HCT116 (cell line): Measurements from ENCODE around the gene RHEB. TPM values are rescaled to one million over a fixed set of nuclear protein-coding genes. Genes with fewer than 3 reads are reported as not detected.

ENCODE experiments used
- ATAC-seq: fragments of 200-7000 bp; cut with Tn5 transposase; 2 replicates; pipeline ENCODE4 v1.9.1; 2020; ENCODE audit warnings: mild to moderate bottlenecking, moderate library complexity
- BruUV-seq: library from RNA; stranded (reverse); fragments of 400-500 nt; replicated peaks from 2 replicates; lab custom pipeline; 2021; lab: Mats Ljungman, UMichigan
- CTCF ChIA-PET: fragments of 300-600 bp; sonication (Branson Sonifier 250); formaldehyde crosslinking; loops from one replicate; lab custom pipeline; 2021; ENCODE audit warnings: antibody characterized with exemption; lab: Charles Lee
- POLR2A ChIA-PET: fragments of 300-600, 350-600 bp; sonication (Branson Sonifier 250); formaldehyde crosslinking; loops from one replicate; lab custom pipeline; 2021; ENCODE audit warnings: antibody characterized with exemption; lab: Charles Lee
- RAD21 ChIA-PET, 2 experiments: fragments of 300-600 bp; sonication (Branson Sonifier 250); formaldehyde crosslinking; loops; one replicate each; lab custom pipeline; 2023; ENCODE audit warnings: low total read pairs in 2 of 2; ENCODE audit not compliant: uncharacterized antibody in 2 of 2, unreplicated experiment in 2 of 2, low non-redundant PET in 1 of 2; lab: Charles Lee
- DNase-seq: peaks from one replicate; pipeline ENCODE4 v3.0.0-alpha.2; 2010; ENCODE audit warnings: low read depth, low spot score
- H2AFZ ChIP-seq: fragments of 200-600 bp; shearing (Covaris generic), sonication (generic); 2 replicates; pipeline ENCODE4 v1.6.1; 2017; ENCODE audit warnings: low read depth, mixed run types, mixed read lengths, antibody characterized with exemption, low read length; ENCODE audit not compliant: poor library complexity, severe bottlenecking
- H3K27ac ChIP-seq: 2 replicates; pipeline ENCODE4 v1.5.1; 2012; ENCODE audit warnings: low read depth, low read length
- H3K27me3 ChIP-seq: fragments of 200-600 bp; sonication (generic); 2 replicates; pipeline ENCODE4 v1.6.1; 2016; ENCODE audit warnings: mixed run types, low read length, mixed read lengths; ENCODE audit not compliant: insufficient read depth
- H3K36me3 ChIP-seq, 2 experiments: fragments of 200-500 bp in 1 of 2; fragments of 200-600 bp in 1 of 2; sonication (Bioruptor generic) in 1 of 2; sonication (generic) in 1 of 2; 2 replicates each; pipeline versions ENCODE4 v1.5.1 to v1.6.1; 2014 to 2016; ENCODE audit warnings: low read length in 2 of 2, inconsistent platforms in 1 of 2, mixed read lengths in 1 of 2, mixed run types in 1 of 2; ENCODE audit not compliant: insufficient read depth in 2 of 2, control insufficient read depth in 1 of 2
- H3K4me1 ChIP-seq, 2 experiments: fragments of 200-600 bp in 1 of 2; sonication (generic) in 1 of 2; 2 replicates each; pipeline versions ENCODE4 v1.5.1 to v1.6.1; 2012 to 2017; ENCODE audit warnings: low read length in 2 of 2, inconsistent platforms in 1 of 2, mild to moderate bottlenecking in 1 of 2, mixed read lengths in 1 of 2, mixed run types in 1 of 2, moderate library complexity in 1 of 2; ENCODE audit not compliant: insufficient read depth in 2 of 2, control insufficient read depth in 1 of 2
- H3K4me2 ChIP-seq: fragments of 200-600 bp; sonication (generic); 2 replicates; pipeline ENCODE4 v1.6.1; 2017; ENCODE audit warnings: mixed run types, low read length, mixed read lengths
- H3K4me3 ChIP-seq, 2 experiments: fragments of 200-600 bp in 1 of 2; sonication (generic) in 1 of 2; replicated peaks in 1 of 2; 2 replicates each; pipeline ENCODE4 v1.5.1; 2011 to 2016; ENCODE audit warnings: low read length in 2 of 2, control low read depth in 1 of 2, low read depth in 1 of 2, mild to moderate bottlenecking in 1 of 2, mixed read lengths in 1 of 2, mixed run types in 1 of 2
- H3K79me2 ChIP-seq: fragments of 200-600 bp; sonication (generic); 2 replicates; pipeline ENCODE4 v1.6.1; 2017; ENCODE audit warnings: mild to moderate bottlenecking, mixed run types, low read length, moderate library complexity, mixed read lengths; ENCODE audit not compliant: insufficient read depth
- H3K9ac ChIP-seq: fragments of 200-600 bp; sonication (generic); 2 replicates; pipeline ENCODE4 v1.6.1; 2016; ENCODE audit warnings: low read length, mixed read lengths
- H3K9me2 ChIP-seq: fragments of 200-600 bp; sonication (generic), shearing (Covaris generic); 2 replicates; pipeline ENCODE4 v1.6.1; 2017; ENCODE audit warnings: mixed run types, mild to moderate bottlenecking, moderate library complexity; ENCODE audit not compliant: insufficient read depth
- H3K9me3 ChIP-seq, 2 experiments: fragments of 200-500 bp in 1 of 2; fragments of 200-600 bp in 1 of 2; sonication (Bioruptor generic) in 1 of 2; sonication (generic) in 1 of 2; 2 replicates each; pipeline ENCODE4 v1.6.1; 2014 to 2017; ENCODE audit warnings: low read length in 2 of 2, mixed read lengths in 2 of 2, inconsistent platforms in 1 of 2, low read depth in 1 of 2, mild to moderate bottlenecking in 1 of 2, mixed run types in 1 of 2, moderate library complexity in 1 of 2; ENCODE audit not compliant: control insufficient read depth in 1 of 2, insufficient read depth in 1 of 2
- H4K20me1 ChIP-seq: fragments of 200-600 bp; sonication (generic), shearing (Covaris generic); 2 replicates; pipeline ENCODE4 v1.6.1; 2017; ENCODE audit warnings: mixed run types, mild to moderate bottlenecking, moderate library complexity; ENCODE audit not compliant: insufficient read depth
- ATF3 ChIP-seq: IDR thresholded peaks from 2 replicates; pipeline ENCODE4 v1.6.1; 2012
- EGR1 ChIP-seq: IDR thresholded peaks from 2 replicates; pipeline ENCODE4 v1.6.1; 2012; ENCODE audit warnings: low read depth
- EZH2 ChIP-seq: fragments of 200-600 bp; sonication (generic); IDR thresholded peaks from 2 replicates; pipeline ENCODE4 v1.6.1; 2017; ENCODE audit warnings: antibody characterized with exemption, mixed run types
- EZH2phosphoT487 ChIP-seq: fragments of 200-600 bp; IDR thresholded peaks from 2 replicates; pipeline ENCODE4 v1.6.1; 2018; ENCODE audit warnings: antibody characterized with exemption, borderline replicate concordance
- JUND ChIP-seq: IDR thresholded peaks from 2 replicates; pipeline ENCODE4 v1.6.1; 2012
- MAX ChIP-seq: IDR thresholded peaks from 2 replicates; pipeline ENCODE4 v1.6.1; 2012
- POLR2A ChIP-seq: IDR thresholded peaks from 2 replicates; pipeline ENCODE4 v1.7.0; 2011; ENCODE audit warnings: borderline replicate concordance; ENCODE audit not compliant: insufficient read depth, insufficient read length; ENCODE audit errors: extremely low read depth
- POLR2AphosphoS5 ChIP-seq: IDR thresholded peaks from 2 replicates; pipeline ENCODE4 v1.6.1; 2011; ENCODE audit warnings: mild to moderate bottlenecking, low read depth, low read length, moderate library complexity
- REST ChIP-seq: IDR thresholded peaks from 2 replicates; pipeline ENCODE4 v1.6.1; 2012; ENCODE audit warnings: low read depth
- SIN3A ChIP-seq: IDR thresholded peaks from 2 replicates; pipeline ENCODE4 v1.6.1; 2012; ENCODE audit warnings: low read depth
- SP1 ChIP-seq: IDR thresholded peaks from 2 replicates; pipeline ENCODE4 v1.6.1; 2012; ENCODE audit warnings: low read depth
- SRF ChIP-seq: IDR thresholded peaks from 2 replicates; pipeline ENCODE4 v1.6.1; 2012; ENCODE audit warnings: low read depth
- TCF7L2 ChIP-seq: IDR thresholded peaks from 2 replicates; pipeline ENCODE4 v1.7.0; 2011; ENCODE audit warnings: borderline replicate concordance, inconsistent platforms; ENCODE audit not compliant: insufficient read depth, insufficient read length; ENCODE audit errors: extremely low read depth
- YY1 ChIP-seq: IDR thresholded peaks from 2 replicates; pipeline ENCODE4 v1.6.1; 2011; ENCODE audit warnings: low read length, low read depth, moderate library complexity, mild to moderate bottlenecking; ENCODE audit not compliant: insufficient replicate concordance; ENCODE audit errors: extremely low read depth
- intact Hi-C: fragments of 100-400 bp; cut with micrococcal nuclease; formaldehyde crosslinking; loops from 2 replicates; pipeline ENCODE4 v1.10.0; 2022
- total RNA-seq: library from RNA; stranded (reverse); gene quantifications from one replicate; pipeline ENCODE4 v1.2.1, GENCODE V29; 2021; ENCODE audit not compliant: unreplicated experiment

RHEB gene
- total RNA-seq, 1 experiment from 2014 or later, result 114 TPM

- TF ChIP-seq REST, result no peak
- no peak for TF ChIP-seq TCF7L2
- no peak for TF ChIP-seq POLR2AphosphoS5
- no peak for TF ChIP-seq MAX
- no peak for TF ChIP-seq YY1
- TF ChIP-seq EZH2phosphoT487, result no peak
- TF ChIP-seq SIN3A, result no peak
- no peak for TF ChIP-seq EGR1
- TF ChIP-seq JUND, result no peak
- TF ChIP-seq POLR2A, result no peak
- no peak for TF ChIP-seq SRF
These were observed 5.2 kb upstream of the RHEB start (continued) for GRCh38 chr7:151524845-151525244.

- H3K36me3 ChIP-seq, result no peaks in the 10 kb centered on the region
- no peaks in the 10 kb centered on the region for H3K27me3 ChIP-seq
- RAD21 ChIA-PET, result no interaction called here
- intact Hi-C loops, result no loop called here
- CTCF ChIA-PET, result no interaction called here
- TF ChIP-seq SP1 (no peak), ATF3 (no peak), EZH2phosphoT487 (no peak), EZH2 (no peak), SIN3A (no peak)
- H3K9me3 ChIP-seq, result no peaks in the 10 kb centered on the region
- peaks cover 2 to 8% of the 10 kb centered on the region in 2 experiments; a peak in 2 of 4 replicates for H3K4me1 ChIP-seq
- no peaks in the 10 kb centered on the region for H3K79me2 ChIP-seq
- no peak overlapping the region for H3K4me3 ChIP-seq
- no peak overlapping the region for H3K4me2 ChIP-seq
- no peak overlapping the region for H3K27ac ChIP-seq
- BruUV-seq, result no TSS peak
- no peak overlapping the region for H2AFZ ChIP-seq
- POLR2A ChIA-PET, result no interaction called here
- no peaks in the 10 kb centered on the region for H3K9me2 ChIP-seq
- DNase-seq, result no peak
- H3K9ac ChIP-seq, result no peak overlapping the region
- no peak for ATAC-seq
- no peaks in the 10 kb centered on the region for H4K20me1 ChIP-seq
These were observed 4.6 kb upstream of the RHEB start for GRCh38 chr7:151524331-151524730.
